Caco-2 (cell line): ENCODE data around the gene ZIM2. TPM values are rescaled to one million over a fixed set of nuclear protein-coding genes. Genes with fewer than 3 reads are reported as not detected.

ENCODE experiments used
- BruUV-seq: library from RNA; stranded (reverse); fragments of 400-500 nt; replicated peaks from 2 replicates; lab custom pipeline; 2021; lab: Mats Ljungman, UMichigan
- CTCF ChIA-PET: fragments of 300-600 bp; sonication (Branson Sonifier 250); formaldehyde crosslinking; loops from one replicate; lab custom pipeline; 2022; ENCODE audit warnings: antibody characterized with exemption; lab: Charles Lee
- POLR2A ChIA-PET: fragments of 300-600 bp; sonication (Branson Sonifier 250); formaldehyde crosslinking; loops from one replicate; lab custom pipeline; 2022; ENCODE audit warnings: antibody characterized with exemption; lab: Charles Lee
- DNase-seq, 2 experiments: peaks; one replicate each; pipeline versions ENCODE4 v3.0.0 to v3.0.0-alpha.2; 2020 to 2022
- H3K27me3 ChIP-seq: replicated peaks from 2 replicates; pipeline ENCODE4 v1.6.0; 2011; ENCODE audit warnings: low read length; ENCODE audit not compliant: control insufficient read depth, insufficient read depth
- H3K36me3 ChIP-seq: 2 replicates; pipeline ENCODE4 v1.5.1; 2011; ENCODE audit warnings: low read length; ENCODE audit not compliant: control insufficient read depth, insufficient read depth
- H3K4me1 ChIP-seq: fragments of 250-450 bp; sonication (Bioruptor Pico); 2 replicates; pipeline ENCODE4 v1.5.1; 2020; ENCODE audit warnings: mild to moderate bottlenecking
- H3K4me3 ChIP-seq: 2 replicates; pipeline ENCODE4 v1.5.1; 2011; ENCODE audit warnings: low read depth, mild to moderate bottlenecking, control low read depth, low read length
- H3K9me3 ChIP-seq: fragments of 250-450 bp; sonication (Bioruptor Pico); 2 replicates; pipeline ENCODE4 v1.5.1; 2020; ENCODE audit warnings: mild to moderate bottlenecking, moderate library complexity
- H3K27ac Mint-ChIP-seq: one replicate; pipeline ENCODE4 v1.8.0; 2022; ENCODE audit warnings: mixed read lengths; ENCODE audit not compliant: unreplicated experiment
- H3K27me3 Mint-ChIP-seq: one replicate; pipeline ENCODE4 v1.8.0; 2022; ENCODE audit warnings: mixed read lengths; ENCODE audit not compliant: insufficient read depth, unreplicated experiment
- H3K36me3 Mint-ChIP-seq: one replicate; pipeline ENCODE4 v1.8.0; 2022; ENCODE audit warnings: mild to moderate bottlenecking, mixed read lengths; ENCODE audit not compliant: insufficient read depth, unreplicated experiment
- H3K4me1 Mint-ChIP-seq: one replicate; pipeline ENCODE4 v1.8.0; 2022; ENCODE audit warnings: low read depth, mixed read lengths; ENCODE audit not compliant: unreplicated experiment
- H3K4me3 Mint-ChIP-seq: one replicate; pipeline ENCODE4 v1.8.0; 2022; ENCODE audit warnings: mild to moderate bottlenecking, moderate library complexity, mixed read lengths; ENCODE audit not compliant: unreplicated experiment
- H3K9me3 Mint-ChIP-seq: one replicate; pipeline ENCODE4 v1.8.0; 2022; ENCODE audit warnings: mixed read lengths; ENCODE audit not compliant: unreplicated experiment
- CTCF ChIP-seq, 2 experiments: fragments of 200-600 bp in 1 of 2; IDR thresholded peaks; 1 replicate in 1 of 2; 2 replicates in 1 of 2; pipeline versions ENCODE4 v1.5.1 to v1.8.0; 2011 to 2022; ENCODE audit warnings: antibody characterized with exemption in 1 of 2, control low read depth in 1 of 2, inconsistent platforms in 1 of 2, low read depth in 1 of 2, low read length in 1 of 2, mild to moderate bottlenecking in 1 of 2, moderate library complexity in 1 of 2; ENCODE audit not compliant: insufficient read depth in 1 of 2, severe bottlenecking in 1 of 2, unreplicated experiment in 1 of 2
- intact Hi-C: fragments of 100-400 bp; cut with micrococcal nuclease; formaldehyde crosslinking; loops from one replicate; pipeline ENCODE4 v1.10.0; 2022; ENCODE audit not compliant: unreplicated experiment
- total RNA-seq: library from RNA; stranded (reverse); gene quantifications from 2 replicates; pipeline ENCODE4 v1.2.3, GENCODE V29; 2022

The ZIM2 gene
- total RNA-seq, 1 experiment from 2014 or later, result not detected

DNA sequence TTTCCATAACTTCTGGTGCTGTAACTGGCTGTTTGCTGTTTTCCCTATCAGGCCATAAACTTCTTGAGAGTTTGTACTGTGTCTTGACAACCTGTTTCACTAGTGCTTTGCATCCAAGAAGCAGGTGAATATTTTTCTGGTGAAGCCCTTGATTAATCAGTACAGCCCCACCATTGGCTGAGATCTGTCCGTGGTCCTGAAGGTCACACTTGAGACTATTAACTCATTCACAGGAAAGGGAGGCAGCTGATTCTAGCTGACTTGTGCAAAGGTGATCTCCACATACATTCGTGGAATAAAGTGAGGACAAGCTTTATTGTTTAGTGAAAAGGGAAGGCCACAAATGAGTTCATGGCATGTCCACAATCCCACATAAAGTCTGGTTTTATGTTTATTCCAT lies 107.5 kb downstream of the ZIM2 start:
- Histone ChIP-seq H3K4me1 (no peaks in the 10 kb centered on the region), H3K4me3 (no peak overlapping the region), H3K9me3 (peaks cover 12% of the 10 kb centered on the region; the same call in 1 of the 2 replicates), H3K27me3 (no peaks in the 10 kb centered on the region), H3K36me3 (no peaks in the 10 kb centered on the region)
- Mint-ChIP-seq H3K27me3 (no peaks in the 10 kb centered on the region), H3K27ac (no peak overlapping the region), H3K9me3 (peaks cover 48% of the 10 kb centered on the region), H3K4me1 (no peaks in the 10 kb centered on the region), H3K4me3 (no peak overlapping the region), H3K36me3 (no peaks in the 10 kb centered on the region)
- CTCF ChIA-PET, result no interaction called here
- BruUV-seq, result no TSS peak
- TF ChIP-seq CTCF (IDR thresholded peaks at IDR 0.05; ENCODE audit: insufficient read depth in 1 of 2, low read depth in 1 of 2, low read length in 1 of 2, severe bottlenecking in 1 of 2, unreplicated experiment in 1 of 2), result no peak
- peak in 1 of 2 experiments; percentile 12 for DNase-seq
- POLR2A ChIA-PET, result no interaction called here
- intact Hi-C loops, result no loop called here

- no TSS peak for BruUV-seq
- intact Hi-C loops, result no loop called here
- no peak overlapping the region for H3K4me3 ChIP-seq
- H3K9me3 ChIP-seq, result peaks cover 7% of the 10 kb centered on the region
- no peaks in the 10 kb centered on the region for H3K27me3 Mint-ChIP-seq
- no peak for DNase-seq
- no peaks in the 10 kb centered on the region for H3K36me3 Mint-ChIP-seq
- ChIA-PET POLR2A (no interaction called here), CTCF (no interaction called here)
- H3K4me1 Mint-ChIP-seq, result no peaks in the 10 kb centered on the region
- H3K4me1 ChIP-seq, result no peaks in the 10 kb centered on the region
- no peak overlapping the region for H3K27ac Mint-ChIP-seq
- no peaks in the 10 kb centered on the region for H3K36me3 ChIP-seq
- no peak overlapping the region for H3K4me3 Mint-ChIP-seq
- H3K9me3 Mint-ChIP-seq, result peaks cover 40% of the 10 kb centered on the region
- no peak for TF ChIP-seq CTCF (IDR thresholded peaks at IDR 0.05; ENCODE audit: insufficient read depth in 1 of 2, low read depth in 1 of 2, low read length in 1 of 2, severe bottlenecking in 1 of 2, unreplicated experiment in 1 of 2)
- H3K27me3 ChIP-seq, result no peaks in the 10 kb centered on the region
Measured at GRCh38 chr19:56727677-56728076, 112.8 kb downstream of the ZIM2 start.

DNA sequence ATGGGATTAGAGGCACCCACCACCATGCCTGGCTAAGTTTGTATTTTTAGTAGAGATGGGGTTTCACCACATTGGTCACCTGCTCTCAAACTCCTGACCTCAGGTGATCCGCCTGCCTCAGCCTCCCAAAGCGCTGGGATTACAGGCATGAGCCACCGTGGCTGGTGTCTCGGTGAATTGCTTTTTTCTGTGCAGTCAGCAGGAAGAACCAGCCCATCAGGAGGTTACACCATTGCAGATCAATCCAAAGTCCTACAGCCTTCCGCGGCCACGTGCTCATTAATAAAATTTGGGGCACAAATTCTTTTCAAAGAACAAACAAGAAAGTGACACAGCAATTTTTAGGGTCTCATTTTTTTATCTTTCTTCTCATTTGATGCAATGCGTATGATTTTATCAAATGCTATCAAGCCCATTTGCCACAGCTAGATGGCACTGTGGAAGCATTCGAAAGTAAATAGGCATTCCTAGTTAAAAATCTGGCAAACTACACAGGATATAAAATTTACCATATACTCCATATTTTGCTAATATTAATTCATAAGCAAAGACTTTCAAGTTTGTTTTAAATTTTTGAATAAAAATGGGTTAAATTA lies 114.6 kb downstream of the ZIM2 start:
- ChIA-PET CTCF (no interaction called here), POLR2A (no interaction called here)
- H3K4me1 ChIP-seq, result no peaks in the 10 kb centered on the region
- DNase-seq, result no peak
- H3K36me3 Mint-ChIP-seq, result no peaks in the 10 kb centered on the region
- H3K36me3 ChIP-seq, result no peaks in the 10 kb centered on the region
- BruUV-seq, result no TSS peak
- no peaks in the 10 kb centered on the region for H3K27me3 Mint-ChIP-seq
- H3K4me3 Mint-ChIP-seq, result no peak overlapping the region
- peaks cover 44% of the 10 kb centered on the region for H3K9me3 Mint-ChIP-seq
- no peaks in the 10 kb centered on the region for H3K4me1 Mint-ChIP-seq
- H3K4me3 ChIP-seq, result no peak overlapping the region
- no peak for TF ChIP-seq CTCF (IDR thresholded peaks at IDR 0.05; ENCODE audit: insufficient read depth in 1 of 2, low read depth in 1 of 2, low read length in 1 of 2, severe bottlenecking in 1 of 2, unreplicated experiment in 1 of 2)
- peaks cover 7% of the 10 kb centered on the region for H3K9me3 ChIP-seq
- H3K27me3 ChIP-seq, result no peaks in the 10 kb centered on the region
- H3K27ac Mint-ChIP-seq, result no peak overlapping the region
- intact Hi-C loops, result no loop called here

Other genes with a start within 250 kb of the ZIM2 start
- 1.1 and 1.5 TPM in 2 replicates for gene ZNF71, start 245.4 kb downstream of the ZIM2 start, total RNA-seq
- not detected in 2 replicates for gene SMIM17, start 197.6 kb downstream of the ZIM2 start, total RNA-seq
- not detected in 2 replicates for gene ZNF835, start 169.0 kb downstream of the ZIM2 start, total RNA-seq
- not detected in 2 replicates for gene PEG3, start within 50 bp of the ZIM2 start, total RNA-seq